ENCODE results near the gene FSIP1.

GRCh38 chr15:39584662-39585388, 197.8 kb downstream of the FSIP1 start:
- TF ChIP-seq, protein P1, sequence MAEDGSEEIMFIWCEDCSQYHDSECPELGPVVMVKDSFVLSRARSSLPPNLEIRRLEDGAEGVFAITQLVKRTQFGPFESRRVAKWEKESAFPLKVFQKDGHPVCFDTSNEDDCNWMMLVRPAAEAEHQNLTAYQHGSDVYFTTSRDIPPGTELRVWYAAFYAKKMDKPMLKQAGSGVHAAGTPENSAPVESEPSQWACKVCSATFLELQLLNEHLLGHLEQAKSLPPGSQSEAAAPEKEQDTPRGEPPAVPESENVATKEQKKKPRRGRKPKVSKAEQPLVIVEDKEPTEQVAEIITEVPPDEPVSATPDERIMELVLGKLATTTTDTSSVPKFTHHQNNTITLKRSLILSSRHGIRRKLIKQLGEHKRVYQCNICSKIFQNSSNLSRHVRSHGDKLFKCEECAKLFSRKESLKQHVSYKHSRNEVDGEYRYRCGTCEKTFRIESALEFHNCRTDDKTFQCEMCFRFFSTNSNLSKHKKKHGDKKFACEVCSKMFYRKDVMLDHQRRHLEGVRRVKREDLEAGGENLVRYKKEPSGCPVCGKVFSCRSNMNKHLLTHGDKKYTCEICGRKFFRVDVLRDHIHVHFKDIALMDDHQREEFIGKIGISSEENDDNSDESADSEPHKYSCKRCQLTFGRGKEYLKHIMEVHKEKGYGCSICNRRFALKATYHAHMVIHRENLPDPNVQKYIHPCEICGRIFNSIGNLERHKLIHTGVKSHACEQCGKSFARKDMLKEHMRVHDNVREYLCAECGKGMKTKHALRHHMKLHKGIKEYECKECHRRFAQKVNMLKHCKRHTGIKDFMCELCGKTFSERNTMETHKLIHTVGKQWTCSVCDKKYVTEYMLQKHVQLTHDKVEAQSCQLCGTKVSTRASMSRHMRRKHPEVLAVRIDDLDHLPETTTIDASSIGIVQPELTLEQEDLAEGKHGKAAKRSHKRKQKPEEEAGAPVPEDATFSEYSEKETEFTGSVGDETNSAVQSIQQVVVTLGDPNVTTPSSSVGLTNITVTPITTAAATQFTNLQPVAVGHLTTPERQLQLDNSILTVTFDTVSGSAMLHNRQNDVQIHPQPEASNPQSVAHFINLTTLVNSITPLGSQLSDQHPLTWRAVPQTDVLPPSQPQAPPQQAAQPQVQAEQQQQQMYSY (CRISPR knock-in tag; IDR thresholded peaks at IDR 0.05) = no peak
- TF ChIP-seq, protein P2, sequence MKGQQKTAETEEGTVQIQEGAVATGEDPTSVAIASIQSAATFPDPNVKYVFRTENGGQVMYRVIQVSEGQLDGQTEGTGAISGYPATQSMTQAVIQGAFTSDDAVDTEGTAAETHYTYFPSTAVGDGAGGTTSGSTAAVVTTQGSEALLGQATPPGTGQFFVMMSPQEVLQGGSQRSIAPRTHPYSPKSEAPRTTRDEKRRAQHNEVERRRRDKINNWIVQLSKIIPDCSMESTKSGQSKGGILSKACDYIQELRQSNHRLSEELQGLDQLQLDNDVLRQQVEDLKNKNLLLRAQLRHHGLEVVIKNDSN (CRISPR knock-in tag; IDR thresholded peaks at IDR 0.05) = no peak
- TF ChIP-seq CTCF (IDR thresholded peaks at IDR 0.05) = no peak
- TF ChIP-seq, protein P3, sequence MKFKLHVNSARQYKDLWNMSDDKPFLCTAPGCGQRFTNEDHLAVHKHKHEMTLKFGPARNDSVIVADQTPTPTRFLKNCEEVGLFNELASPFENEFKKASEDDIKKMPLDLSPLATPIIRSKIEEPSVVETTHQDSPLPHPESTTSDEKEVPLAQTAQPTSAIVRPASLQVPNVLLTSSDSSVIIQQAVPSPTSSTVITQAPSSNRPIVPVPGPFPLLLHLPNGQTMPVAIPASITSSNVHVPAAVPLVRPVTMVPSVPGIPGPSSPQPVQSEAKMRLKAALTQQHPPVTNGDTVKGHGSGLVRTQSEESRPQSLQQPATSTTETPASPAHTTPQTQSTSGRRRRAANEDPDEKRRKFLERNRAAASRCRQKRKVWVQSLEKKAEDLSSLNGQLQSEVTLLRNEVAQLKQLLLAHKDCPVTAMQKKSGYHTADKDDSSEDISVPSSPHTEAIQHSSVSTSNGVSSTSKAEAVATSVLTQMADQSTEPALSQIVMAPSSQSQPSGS (CRISPR knock-in tag; IDR thresholded peaks at IDR 0.05; ENCODE audit: borderline replicate concordance, low read depth) = no peak
